ENCODE data around the gene SMG6. TPM values are rescaled to one million over a fixed set of nuclear protein-coding genes. Genes with fewer than 3 reads are reported as not detected.

SMG6 gene
- total RNA-seq, 1 donor from 2014 or later, result 38.1 TPM

GRCh38 chr17:2067608-2068024 is 236.0 kb downstream of the SMG6 start:
- no peak overlapping the region for H3K4me3 Mint-ChIP-seq (ENCODE audit: unreplicated experiment)
- no peaks in the 10 kb centered on the region for H3K9me3 Mint-ChIP-seq (ENCODE audit: unreplicated experiment)
- H3K27me3 Mint-ChIP-seq (ENCODE audit: unreplicated experiment), result peaks cover 11% of the 10 kb centered on the region
- peaks cover 65% of the 10 kb centered on the region for H3K4me1 Mint-ChIP-seq (ENCODE audit: unreplicated experiment)
- peaks cover 32% of the 10 kb centered on the region for H3K36me3 Mint-ChIP-seq (ENCODE audit: low read depth, unreplicated experiment)
- no peak for TF ChIP-seq CTCF (IDR thresholded peaks at IDR 0.05; ENCODE audit: unreplicated experiment)
- no peak overlapping the region for H3K27ac Mint-ChIP-seq (ENCODE audit: unreplicated experiment)
- no peak for DNase-seq (ENCODE audit: low spot score)

- Mint-ChIP-seq H3K27me3 (ENCODE audit: unreplicated experiment) (peaks cover 16% of the 10 kb centered on the region), H3K36me3 (ENCODE audit: low read depth, unreplicated experiment) (peaks cover 37% of the 10 kb centered on the region), H3K4me3 (ENCODE audit: unreplicated experiment) (no peak overlapping the region), H3K27ac (ENCODE audit: unreplicated experiment) (no peak overlapping the region), H3K4me1 (ENCODE audit: unreplicated experiment) (peaks cover 70% of the 10 kb centered on the region), H3K9me3 (ENCODE audit: unreplicated experiment) (no peaks in the 10 kb centered on the region)
- DNase-seq (ENCODE audit: low spot score), result no peak
- no peak for TF ChIP-seq CTCF (IDR thresholded peaks at IDR 0.05; ENCODE audit: unreplicated experiment)
Measured at GRCh38 chr17:2067048-2067561, 236.5 kb downstream of the SMG6 start.

GRCh38 chr17:2065949-2066400 is 237.6 kb downstream of the SMG6 start:
- H3K36me3 Mint-ChIP-seq (ENCODE audit: low read depth, unreplicated experiment), result peaks cover 36% of the 10 kb centered on the region
- H3K27me3 Mint-ChIP-seq (ENCODE audit: unreplicated experiment), result peaks cover 21% of the 10 kb centered on the region
- no peaks in the 10 kb centered on the region for H3K9me3 Mint-ChIP-seq (ENCODE audit: unreplicated experiment)
- TF ChIP-seq CTCF (IDR thresholded peaks at IDR 0.05; ENCODE audit: unreplicated experiment), result no peak
- H3K4me1 Mint-ChIP-seq (ENCODE audit: unreplicated experiment), result peaks cover 67% of the 10 kb centered on the region
- peak overlapping the region; percentile 47 for H3K4me3 Mint-ChIP-seq (ENCODE audit: unreplicated experiment)
- no peak overlapping the region for H3K27ac Mint-ChIP-seq (ENCODE audit: unreplicated experiment)
- no peak for DNase-seq (ENCODE audit: low spot score)

- peaks cover 25% of the 10 kb centered on the region for H3K27me3 Mint-ChIP-seq (ENCODE audit: unreplicated experiment)
- peaks cover 39% of the 10 kb centered on the region for H3K36me3 Mint-ChIP-seq (ENCODE audit: low read depth, unreplicated experiment)
- peak; percentile 60 for DNase-seq (ENCODE audit: low spot score)
- H3K27ac Mint-ChIP-seq (ENCODE audit: unreplicated experiment), result peak overlapping the region; percentile 79
- H3K4me1 Mint-ChIP-seq (ENCODE audit: unreplicated experiment), result peaks cover 69% of the 10 kb centered on the region
- no peaks in the 10 kb centered on the region for H3K9me3 Mint-ChIP-seq (ENCODE audit: unreplicated experiment)
- H3K4me3 Mint-ChIP-seq (ENCODE audit: unreplicated experiment), result no peak overlapping the region
- peak; percentile 40 for TF ChIP-seq CTCF (IDR thresholded peaks at IDR 0.05; ENCODE audit: unreplicated experiment)
Measured at GRCh38 chr17:2064980-2065785, 238.4 kb downstream of the SMG6 start.

GRCh38 chr17:2064520-2064971 is 239.0 kb downstream of the SMG6 start:
- TF ChIP-seq CTCF (IDR thresholded peaks at IDR 0.05; ENCODE audit: unreplicated experiment), result no peak
- peaks cover 36% of the 10 kb centered on the region for H3K36me3 Mint-ChIP-seq (ENCODE audit: low read depth, unreplicated experiment)
- no peak overlapping the region for H3K4me3 Mint-ChIP-seq (ENCODE audit: unreplicated experiment)
- DNase-seq (ENCODE audit: low spot score), result no peak
- peak overlapping the region; percentile 79 for H3K27ac Mint-ChIP-seq (ENCODE audit: unreplicated experiment)
- peaks cover 68% of the 10 kb centered on the region for H3K4me1 Mint-ChIP-seq (ENCODE audit: unreplicated experiment)
- H3K9me3 Mint-ChIP-seq (ENCODE audit: unreplicated experiment), result no peaks in the 10 kb centered on the region
- H3K27me3 Mint-ChIP-seq (ENCODE audit: unreplicated experiment), result peaks cover 25% of the 10 kb centered on the region

All from endothelial cell (in vitro differentiated cells).